HFFc6 (cell line): ENCODE data around the gene ATP9B. TPM values are rescaled to one million over a fixed set of nuclear protein-coding genes. Genes with fewer than 3 reads are reported as not detected.

ENCODE experiments used
- DNase-seq: peaks from one replicate; pipeline ENCODE4 v3.0.0-alpha.2; 2018
- H3K27ac Mint-ChIP-seq: 2 replicates; pipeline ENCODE4 v1.8.0; 2020; ENCODE audit warnings: mild to moderate bottlenecking, mixed read lengths
- H3K27me3 Mint-ChIP-seq: 2 replicates; pipeline ENCODE4 v1.8.0; 2021; ENCODE audit warnings: mild to moderate bottlenecking, moderate library complexity, mixed read lengths; ENCODE audit not compliant: insufficient read depth
- H3K36me3 Mint-ChIP-seq: 2 replicates; pipeline ENCODE4 v1.8.0; 2021; ENCODE audit warnings: low read depth, mixed read lengths
- H3K4me1 Mint-ChIP-seq: 2 replicates; pipeline ENCODE4 v1.8.0; 2020; ENCODE audit warnings: low read depth, mixed read lengths
- H3K4me3 Mint-ChIP-seq: 2 replicates; pipeline ENCODE4 v1.8.0; 2020; ENCODE audit warnings: mild to moderate bottlenecking, moderate library complexity, mixed read lengths
- H3K9me3 Mint-ChIP-seq: 2 replicates; pipeline ENCODE4 v1.8.0; 2020; ENCODE audit warnings: mild to moderate bottlenecking, mixed read lengths
- total RNA-seq, 6 experiments: library from RNA; stranded (reverse); fragmentation: NEBNext Ultra II Directional; extraction: Animal tissue kit (Norgen Biotek cat#: 25700); gene quantifications; 2 replicates in 1 of 6; 3 replicates in 5 of 6; pipeline ENCODE4 v1.2.3, GENCODE V29; 2021
- TF ChIP-seq, protein P1 (sequence below): fragments of 200-600 bp; sonication (generic); IDR thresholded peaks from 2 replicates; pipeline ENCODE4 v1.5.0; 2021; ENCODE audit warnings: antibody characterized with exemption, mild to moderate bottlenecking

Gene ATP9B
- total RNA-seq, 6 experiments from 2014 or later: 9.0 to 11.2 (median 10.5) TPM

DNA sequence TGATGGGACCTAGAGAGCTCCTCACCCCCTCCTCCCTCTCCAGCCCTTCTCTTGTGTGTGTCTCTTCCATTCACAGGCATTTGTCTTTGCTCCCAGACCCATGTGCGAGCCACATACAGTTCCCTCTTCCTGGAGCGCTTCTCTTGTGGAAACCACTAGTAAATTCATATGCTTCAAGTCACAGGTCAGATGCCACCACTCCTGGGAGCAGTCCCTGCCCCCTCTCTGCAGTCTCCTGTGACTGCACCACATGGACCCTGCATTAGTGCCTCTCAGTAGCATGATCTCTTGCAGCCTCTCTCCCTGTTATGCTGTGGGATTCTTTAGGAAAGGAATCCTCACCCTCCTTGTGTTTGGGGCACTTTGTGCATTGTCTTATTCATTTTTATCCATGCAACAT is 230.1 kb downstream of the ATP9B start:
- H3K27ac Mint-ChIP-seq: no peak overlapping the region
- no peaks in the 10 kb centered on the region for H3K36me3 Mint-ChIP-seq
- H3K27me3 Mint-ChIP-seq: no peaks in the 10 kb centered on the region
- no peaks in the 10 kb centered on the region for H3K9me3 Mint-ChIP-seq
- DNase-seq: no peak
- no peak overlapping the region for H3K4me3 Mint-ChIP-seq
- TF ChIP-seq, protein P1, sequence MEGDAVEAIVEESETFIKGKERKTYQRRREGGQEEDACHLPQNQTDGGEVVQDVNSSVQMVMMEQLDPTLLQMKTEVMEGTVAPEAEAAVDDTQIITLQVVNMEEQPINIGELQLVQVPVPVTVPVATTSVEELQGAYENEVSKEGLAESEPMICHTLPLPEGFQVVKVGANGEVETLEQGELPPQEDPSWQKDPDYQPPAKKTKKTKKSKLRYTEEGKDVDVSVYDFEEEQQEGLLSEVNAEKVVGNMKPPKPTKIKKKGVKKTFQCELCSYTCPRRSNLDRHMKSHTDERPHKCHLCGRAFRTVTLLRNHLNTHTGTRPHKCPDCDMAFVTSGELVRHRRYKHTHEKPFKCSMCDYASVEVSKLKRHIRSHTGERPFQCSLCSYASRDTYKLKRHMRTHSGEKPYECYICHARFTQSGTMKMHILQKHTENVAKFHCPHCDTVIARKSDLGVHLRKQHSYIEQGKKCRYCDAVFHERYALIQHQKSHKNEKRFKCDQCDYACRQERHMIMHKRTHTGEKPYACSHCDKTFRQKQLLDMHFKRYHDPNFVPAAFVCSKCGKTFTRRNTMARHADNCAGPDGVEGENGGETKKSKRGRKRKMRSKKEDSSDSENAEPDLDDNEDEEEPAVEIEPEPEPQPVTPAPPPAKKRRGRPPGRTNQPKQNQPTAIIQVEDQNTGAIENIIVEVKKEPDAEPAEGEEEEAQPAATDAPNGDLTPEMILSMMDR: no peak
- H3K4me1 Mint-ChIP-seq: no peaks in the 10 kb centered on the region

DNA sequence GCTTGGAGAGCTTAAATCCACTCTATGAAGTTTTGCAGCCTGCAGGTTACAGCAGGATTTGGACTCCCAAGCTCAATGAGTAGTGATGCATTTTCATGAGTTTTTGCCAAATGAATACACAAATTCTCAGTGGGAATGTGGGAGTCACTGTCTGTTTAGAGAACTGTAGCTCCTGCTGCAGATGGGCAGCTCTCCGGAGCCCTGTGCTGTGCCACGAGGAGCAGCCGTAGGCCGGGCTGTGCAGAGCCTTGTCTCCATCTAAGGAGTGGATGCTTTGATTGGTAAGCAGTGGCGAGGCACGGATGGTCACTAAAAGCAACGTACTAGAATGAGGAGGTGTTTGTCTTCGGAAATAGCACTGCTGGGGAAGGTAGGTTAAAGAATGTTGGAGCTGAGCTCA is 230.5 kb downstream of the ATP9B start:
- H3K36me3 Mint-ChIP-seq: no peaks in the 10 kb centered on the region
- TF ChIP-seq, protein P1: no peak
- H3K27me3 Mint-ChIP-seq: no peaks in the 10 kb centered on the region
- no peak for DNase-seq
- no peak overlapping the region for H3K27ac Mint-ChIP-seq
- H3K4me3 Mint-ChIP-seq: no peak overlapping the region
- no peaks in the 10 kb centered on the region for H3K4me1 Mint-ChIP-seq
- H3K9me3 Mint-ChIP-seq: no peaks in the 10 kb centered on the region

DNA sequence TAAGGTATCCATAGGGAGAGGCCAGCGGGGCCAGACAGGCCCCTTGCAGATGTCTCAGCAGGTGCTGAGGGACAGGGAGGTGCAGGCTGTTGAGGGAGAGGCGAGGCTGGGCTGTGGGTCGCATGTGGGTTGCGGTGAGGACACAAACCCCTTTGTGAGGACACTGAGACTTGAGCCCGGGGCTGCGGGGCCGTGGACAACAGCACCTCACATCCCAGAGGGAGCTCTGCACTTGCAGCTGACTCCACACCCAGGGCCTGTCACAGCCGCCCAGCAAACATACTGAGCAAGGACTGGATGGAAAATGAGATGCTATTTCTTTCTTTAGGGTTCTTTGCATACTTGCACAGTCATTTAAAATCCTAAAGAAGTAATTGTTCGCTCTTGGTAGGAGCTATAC is 231.2 kb downstream of the ATP9B start:
- no peaks in the 10 kb centered on the region for H3K36me3 Mint-ChIP-seq
- no peak for DNase-seq
- no peak overlapping the region for H3K4me3 Mint-ChIP-seq
- TF ChIP-seq, protein P1: no peak
- no peaks in the 10 kb centered on the region for H3K9me3 Mint-ChIP-seq
- no peaks in the 10 kb centered on the region for H3K27me3 Mint-ChIP-seq
- no peaks in the 10 kb centered on the region for H3K4me1 Mint-ChIP-seq
- no peak overlapping the region for H3K27ac Mint-ChIP-seq

DNA sequence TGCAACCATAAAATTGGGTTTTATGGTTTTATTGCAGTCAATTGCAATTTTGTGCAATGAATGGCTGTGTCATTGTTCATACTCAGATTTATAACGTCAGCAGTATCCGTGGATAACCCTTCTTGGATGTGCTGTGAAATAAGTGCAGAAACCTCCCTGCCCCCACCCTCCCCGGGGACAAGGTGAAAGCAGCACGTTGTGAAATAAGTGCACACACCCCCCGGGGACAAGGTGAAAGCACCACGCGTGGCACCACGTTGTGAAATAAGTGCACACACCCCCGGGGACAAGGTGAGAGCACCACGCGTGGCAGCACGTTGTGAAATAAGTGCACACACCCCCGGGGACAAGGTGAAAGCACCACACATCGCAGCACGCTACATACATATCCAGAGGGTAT is 232.9 kb downstream of the ATP9B start:
- Mint-ChIP-seq H3K4me3 (no peak overlapping the region), H3K4me1 (no peaks in the 10 kb centered on the region), H3K27me3 (no peaks in the 10 kb centered on the region), H3K27ac (no peak overlapping the region), H3K9me3 (no peaks in the 10 kb centered on the region), H3K36me3 (no peaks in the 10 kb centered on the region)
- TF ChIP-seq, protein P1: no peak
- DNase-seq: no peak

DNA sequence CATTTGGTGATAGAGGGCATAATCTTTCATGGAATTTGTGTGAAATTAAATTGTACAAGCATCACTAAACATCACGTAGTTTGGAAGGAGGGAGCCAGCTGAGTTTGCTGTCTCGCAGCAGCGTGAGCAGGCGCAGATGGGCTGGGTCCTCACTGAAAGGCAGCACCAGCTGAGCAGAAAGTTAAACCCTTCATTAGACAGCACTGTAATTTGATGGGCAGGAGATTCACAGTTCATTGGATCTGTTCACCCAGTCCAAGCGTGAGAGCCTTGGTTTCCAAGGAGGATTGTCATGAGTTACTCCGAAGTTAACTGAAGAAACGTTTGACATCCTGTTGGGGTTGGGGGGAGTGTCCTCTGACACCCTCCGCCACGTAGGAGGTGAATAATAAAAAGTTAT is 236.7 kb downstream of the ATP9B start:
- H3K36me3 Mint-ChIP-seq: peaks cover 6% of the 10 kb centered on the region; the same call in 1 of the 2 replicates
- H3K9me3 Mint-ChIP-seq: no peaks in the 10 kb centered on the region
- no peak overlapping the region for H3K27ac Mint-ChIP-seq
- H3K4me3 Mint-ChIP-seq: no peak overlapping the region
- no peaks in the 10 kb centered on the region for H3K27me3 Mint-ChIP-seq
- H3K4me1 Mint-ChIP-seq: peaks cover 7% of the 10 kb centered on the region; the same call in 1 of the 2 replicates
- TF ChIP-seq, protein P1: no peak
- DNase-seq: no peak
